A673 (cell line): ENCODE results near the gene SERPINE1. TPM values are rescaled to one million over a fixed set of nuclear protein-coding genes. Genes with fewer than 3 reads are reported as not detected.

Experiments
- BruUV-seq: library from RNA; stranded (reverse); fragments of 400-500 nt; replicated peaks from 2 replicates; lab custom pipeline; 2021; lab: Mats Ljungman, UMichigan
- CTCF ChIA-PET: fragments of 300-600 bp; sonication (Branson Sonifier 250); formaldehyde crosslinking; loops from one replicate; lab custom pipeline; 2022; ENCODE audit warnings: antibody characterized with exemption; lab: Charles Lee
- POLR2A ChIA-PET: fragments of 300-600 bp; sonication (Branson Sonifier 250); formaldehyde crosslinking; loops from one replicate; lab custom pipeline; 2022; ENCODE audit warnings: antibody characterized with exemption; ENCODE audit not compliant: low non-redundant PET; lab: Charles Lee
- DNase-seq: peaks from one replicate; pipeline ENCODE4 v3.0.0-alpha.2; 2015; ENCODE audit warnings: low spot score
- H3K27ac ChIP-seq: fragments of 200-600 bp; sonication (generic); 2 replicates; pipeline ENCODE4 v1.5.1; 2016; ENCODE audit warnings: mixed run types, low read depth, mild to moderate bottlenecking, mixed read lengths, antibody characterized with exemption, low read length; ENCODE audit not compliant: poor library complexity, severe bottlenecking
- H3K27me3 ChIP-seq: fragments of 200-600 bp; sonication (generic); replicated peaks from 2 replicates; pipeline ENCODE4 v1.6.1; 2017; ENCODE audit warnings: mixed run types, low read depth, mild to moderate bottlenecking, mixed read lengths, antibody characterized with exemption, low read length; ENCODE audit not compliant: insufficient read depth, poor library complexity
- H3K36me3 ChIP-seq: fragments of 200-600 bp; sonication (generic); 2 replicates; pipeline ENCODE4 v1.6.1; 2016; ENCODE audit warnings: mixed run types, mild to moderate bottlenecking, mixed read lengths, antibody characterized with exemption, low read length; ENCODE audit not compliant: insufficient read depth, poor library complexity, severe bottlenecking
- H3K4me1 ChIP-seq: fragments of 200-600 bp; sonication (generic); 2 replicates; pipeline ENCODE4 v1.6.1; 2017; ENCODE audit warnings: mixed run types, mild to moderate bottlenecking, mixed read lengths, antibody characterized with exemption, low read length; ENCODE audit not compliant: insufficient read depth, poor library complexity, severe bottlenecking
- H3K4me3 ChIP-seq: fragments of 200-600 bp; sonication (generic); 2 replicates; pipeline ENCODE4 v1.5.1; 2016; ENCODE audit warnings: low read depth, mixed run types, mild to moderate bottlenecking, mixed read lengths, low read length; ENCODE audit not compliant: poor library complexity, severe bottlenecking
- H3K9me3 ChIP-seq: fragments of 200-600 bp; sonication (generic); 2 replicates; pipeline ENCODE4 v1.6.1; 2016; ENCODE audit warnings: mixed run types, low read depth, mild to moderate bottlenecking, mixed read lengths, antibody characterized with exemption, low read length; ENCODE audit not compliant: poor library complexity, severe bottlenecking
- EZH2 ChIP-seq: fragments of 200-600 bp; sonication (generic); IDR thresholded peaks from 2 replicates; pipeline ENCODE4 v1.6.1; 2017; ENCODE audit warnings: borderline replicate concordance, low read depth, mild to moderate bottlenecking, mixed read lengths, antibody characterized with exemption, low read length; ENCODE audit not compliant: poor library complexity, severe bottlenecking
- intact Hi-C: fragments of 100-400 bp; cut with micrococcal nuclease; formaldehyde crosslinking; loops from one replicate; pipeline ENCODE4 v1.10.0; 2022; ENCODE audit not compliant: unreplicated experiment
- total RNA-seq: library from RNA; stranded (reverse); gene quantifications from 2 replicates; pipeline ENCODE4 v1.2.3, GENCODE V29; 2021
- TF ChIP-seq, protein P1 (sequence below): fragments of 300-800, 200-600 bp; sonication (generic); conservative IDR thresholded peaks from 2 replicates; pipeline ENCODE4 v1.5.1; 2017; ENCODE audit warnings: low read depth, mild to moderate bottlenecking, antibody characterized with exemption, low read length, moderate library complexity, mixed read lengths

The SERPINE1 gene
- total RNA-seq, 1 experiment from 2014 or later: 5.3 TPM

DNA sequence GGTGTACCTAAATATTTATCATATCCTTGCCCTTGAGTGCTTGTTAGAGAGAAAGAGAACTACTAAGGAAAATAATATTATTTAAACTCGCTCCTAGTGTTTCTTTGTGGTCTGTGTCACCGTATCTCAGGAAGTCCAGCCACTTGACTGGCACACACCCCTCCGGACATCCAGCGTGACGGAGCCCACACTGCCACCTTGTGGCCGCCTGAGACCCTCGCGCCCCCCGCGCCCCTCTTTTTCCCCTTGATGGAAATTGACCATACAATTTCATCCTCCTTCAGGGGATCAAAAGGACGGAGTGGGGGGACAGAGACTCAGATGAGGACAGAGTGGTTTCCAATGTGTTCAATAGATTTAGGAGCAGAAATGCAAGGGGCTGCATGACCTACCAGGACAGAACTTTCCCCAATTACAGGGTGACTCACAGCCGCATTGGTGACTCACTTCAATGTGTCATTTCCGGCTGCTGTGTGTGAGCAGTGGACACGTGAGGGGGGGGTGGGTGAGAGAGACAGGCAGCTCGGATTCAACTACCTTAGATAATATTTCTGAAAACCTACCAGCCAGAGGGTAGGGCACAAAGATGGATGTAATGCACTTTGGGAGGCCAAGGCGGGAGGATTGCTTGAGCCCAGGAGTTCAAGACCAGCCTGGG is 11.4 kb downstream of the SERPINE1 start:
- TF ChIP-seq EZH2: no peak
- TF ChIP-seq, protein P1, sequence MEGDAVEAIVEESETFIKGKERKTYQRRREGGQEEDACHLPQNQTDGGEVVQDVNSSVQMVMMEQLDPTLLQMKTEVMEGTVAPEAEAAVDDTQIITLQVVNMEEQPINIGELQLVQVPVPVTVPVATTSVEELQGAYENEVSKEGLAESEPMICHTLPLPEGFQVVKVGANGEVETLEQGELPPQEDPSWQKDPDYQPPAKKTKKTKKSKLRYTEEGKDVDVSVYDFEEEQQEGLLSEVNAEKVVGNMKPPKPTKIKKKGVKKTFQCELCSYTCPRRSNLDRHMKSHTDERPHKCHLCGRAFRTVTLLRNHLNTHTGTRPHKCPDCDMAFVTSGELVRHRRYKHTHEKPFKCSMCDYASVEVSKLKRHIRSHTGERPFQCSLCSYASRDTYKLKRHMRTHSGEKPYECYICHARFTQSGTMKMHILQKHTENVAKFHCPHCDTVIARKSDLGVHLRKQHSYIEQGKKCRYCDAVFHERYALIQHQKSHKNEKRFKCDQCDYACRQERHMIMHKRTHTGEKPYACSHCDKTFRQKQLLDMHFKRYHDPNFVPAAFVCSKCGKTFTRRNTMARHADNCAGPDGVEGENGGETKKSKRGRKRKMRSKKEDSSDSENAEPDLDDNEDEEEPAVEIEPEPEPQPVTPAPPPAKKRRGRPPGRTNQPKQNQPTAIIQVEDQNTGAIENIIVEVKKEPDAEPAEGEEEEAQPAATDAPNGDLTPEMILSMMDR: peak; percentile 93
- Histone ChIP-seq H3K4me3 (peak overlapping the region; percentile 20), H3K36me3 (no peaks in the 10 kb centered on the region), H3K4me1 (peaks cover 43% of the 10 kb centered on the region), H3K27ac (peak overlapping the region; percentile 70), H3K27me3 (no peaks in the 10 kb centered on the region), H3K9me3 (no peaks in the 10 kb centered on the region)
- DNase-seq: peak; percentile 97
- POLR2A ChIA-PET: interaction anchor here (0.6 kb wide), 1 partner anchor 17 kb away, joined by 6 read pairs; no protein-coding TSS in a partner anchor
- CTCF ChIA-PET: interaction anchor here (1.0 kb wide), 1 partner anchor 53 kb away, joined by 3 read pairs; the partner anchor contains the start of gene TRIM56
- BruUV-seq: no TSS peak
- intact Hi-C loops: loop anchor here (10.0 kb wide), 1 partner anchor 54 kb away; the partner anchor contains the start of gene TRIM56

DNA sequence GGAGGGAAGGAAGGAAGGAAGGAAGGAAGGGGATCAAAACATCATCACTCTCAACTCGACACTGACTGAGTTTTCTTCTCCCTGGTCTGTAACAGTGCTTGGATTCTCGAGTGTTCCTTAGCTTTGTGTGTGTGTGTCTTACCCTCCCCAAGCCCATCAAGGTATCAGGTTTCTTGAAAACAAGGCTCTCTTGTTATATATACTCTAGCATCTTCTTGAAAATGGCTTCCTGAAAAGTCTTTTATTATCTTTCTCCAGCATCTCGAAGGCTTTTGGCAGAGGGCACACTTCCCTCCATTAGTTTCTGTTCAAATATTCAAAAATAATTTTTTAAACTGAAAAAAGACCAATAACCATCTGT is 13.4 kb downstream of the SERPINE1 start:
- BruUV-seq: no TSS peak
- CTCF ChIA-PET: no interaction called here
- POLR2A ChIA-PET: interaction anchor here (0.6 kb wide), 1 partner anchor 50 kb away, joined by 8 read pairs; no protein-coding TSS in a partner anchor
- TF ChIP-seq EZH2: no peak
- TF ChIP-seq, protein P1: no peak
- DNase-seq: no peak
- Histone ChIP-seq H3K4me1 (peaks cover 23% of the 10 kb centered on the region), H3K27ac (no peak overlapping the region), H3K9me3 (no peaks in the 10 kb centered on the region), H3K27me3 (no peaks in the 10 kb centered on the region), H3K36me3 (no peaks in the 10 kb centered on the region), H3K4me3 (no peak overlapping the region)
- intact Hi-C loops: no loop called here

DNA sequence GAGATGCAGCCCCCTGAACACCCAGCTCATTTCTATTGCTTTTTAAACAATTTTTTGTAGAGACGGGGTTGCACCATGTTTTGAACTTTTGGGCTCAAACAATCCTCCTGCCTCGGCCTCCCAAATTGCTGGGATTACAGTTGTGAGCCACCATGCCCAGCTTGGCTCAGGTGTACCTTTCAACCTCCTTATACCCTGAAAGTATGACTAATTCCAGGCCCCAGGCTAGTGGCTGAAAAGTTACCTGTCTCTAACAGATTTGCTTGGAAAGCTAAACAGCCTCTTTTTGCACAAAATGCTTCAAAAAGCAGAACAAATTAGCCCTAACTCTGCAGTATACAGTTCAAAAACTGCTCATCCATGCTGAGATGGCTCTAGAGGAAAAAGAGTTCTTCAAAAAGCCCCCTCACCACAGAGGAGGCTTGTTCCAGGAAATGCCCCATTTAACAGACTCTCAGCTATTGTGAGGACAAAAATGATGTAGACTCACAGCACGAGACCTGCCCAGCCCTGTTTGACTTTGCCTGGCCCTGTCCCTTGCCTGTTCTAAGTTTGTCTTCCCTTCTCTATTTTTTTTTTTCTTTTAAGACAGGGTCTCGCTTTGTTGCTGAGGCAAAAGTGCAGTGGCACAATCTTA is 14.0 kb downstream of the SERPINE1 start:
- no peak for DNase-seq
- no peak overlapping the region for H3K27ac ChIP-seq
- H3K9me3 ChIP-seq: no peaks in the 10 kb centered on the region
- no peak overlapping the region for H3K4me3 ChIP-seq
- BruUV-seq: no TSS peak
- peaks cover 21% of the 10 kb centered on the region for H3K4me1 ChIP-seq
- TF ChIP-seq EZH2: no peak
- TF ChIP-seq, protein P1: no peak
- H3K27me3 ChIP-seq: no peaks in the 10 kb centered on the region
- H3K36me3 ChIP-seq: no peaks in the 10 kb centered on the region
- ChIA-PET CTCF (no interaction called here), POLR2A (interaction anchor here (0.6 kb wide), 1 partner anchor 50 kb away, joined by 8 read pairs; no protein-coding TSS in a partner anchor)
- intact Hi-C loops: no loop called here
